GM12878 (cell line): ENCODE measurements around the gene SCMH1. TPM values are rescaled to one million over a fixed set of nuclear protein-coding genes. Genes with fewer than 3 reads are reported as not detected.

Source experiments
- ATAC-seq: fragments of 200-7000 bp; cut with Tn5 transposase; 3 replicates; pipeline ENCODE4 v1.9.1; 2020; ENCODE audit warnings: mild to moderate bottlenecking, moderate library complexity
- BruUV-seq: library from RNA; stranded (reverse); fragments of 400-500 nt; replicated peaks from 2 replicates; lab custom pipeline; 2021; lab: Mats Ljungman, UMichigan
- CTCF ChIA-PET: fragments of 300-600 bp; sonication (Branson Sonifier 250); formaldehyde crosslinking; extraction: SDS; loops from one replicate; lab custom pipeline; 2021; ENCODE audit warnings: inconsistent platforms; lab: Yijun Ruan, JAX
- POLR2A ChIA-PET: fragments of 350-600 bp; formaldehyde crosslinking; extraction: SDS; loops from one replicate; lab custom pipeline; 2021; ENCODE audit warnings: inconsistent platforms; lab: Charles Lee
- RAD21 ChIA-PET: fragments of 300-600 bp; sonication (Branson Sonifier 250); formaldehyde crosslinking; loops from one replicate; lab custom pipeline; 2023; ENCODE audit warnings: antibody characterized with exemption; ENCODE audit not compliant: unreplicated experiment; lab: Charles Lee
- SMC1A ChIA-PET: fragments of 300-600 bp; sonication (Branson Sonifier 250); formaldehyde crosslinking; loops from one replicate; lab custom pipeline; 2023; ENCODE audit not compliant: unreplicated experiment, uncharacterized antibody; lab: Charles Lee
- DNase-seq: peaks from one replicate; pipeline ENCODE4 v3.0.0-alpha.2; 2011; ENCODE audit warnings: low read depth, low spot score
- FAIRE-seq: peaks from 3 replicates; lab custom pipeline; 2011; peaks lifted over from hg19 to GRCh38; lab: Jason Lieb, UNC
- H2AFZ ChIP-seq: 2 replicates; pipeline ENCODE4 v1.6.0; 2011; ENCODE audit warnings: low read depth, low read length, control low read depth; ENCODE audit not compliant: control insufficient read depth
- H3K27ac ChIP-seq: 2 replicates; pipeline ENCODE4 v1.5.1; 2011; ENCODE audit warnings: control low read depth; ENCODE audit not compliant: control insufficient read depth, insufficient read depth
- H3K27me3 ChIP-seq, 2 experiments: replicated peaks in 1 of 2; 2 replicates each; pipeline versions ENCODE4 v1.6.0 to v1.6.1; 2011; ENCODE audit warnings: low read length in 1 of 2; ENCODE audit not compliant: control insufficient read depth in 2 of 2, insufficient read depth in 2 of 2
- H3K36me3 ChIP-seq, 2 experiments: 2 replicates each; pipeline ENCODE4 v1.5.1; 2011; ENCODE audit warnings: low read length in 1 of 2; ENCODE audit not compliant: control insufficient read depth in 2 of 2, insufficient read depth in 2 of 2
- H3K4me1 ChIP-seq: 2 replicates; pipeline ENCODE4 v1.6.1; 2011; ENCODE audit warnings: mild to moderate bottlenecking, low read length, moderate library complexity, mixed read lengths; ENCODE audit not compliant: control insufficient read depth, insufficient read depth
- H3K4me2 ChIP-seq: 2 replicates; pipeline ENCODE4 v1.6.0; 2011; ENCODE audit warnings: control low read depth; ENCODE audit not compliant: control insufficient read depth, insufficient read depth
- H3K4me3 ChIP-seq: fragments of 200-600 bp; sonication (generic); 2 replicates; pipeline ENCODE4 v1.5.1; 2016
- H3K79me2 ChIP-seq: 2 replicates; pipeline ENCODE4 v1.6.0; 2011; ENCODE audit warnings: low read length; ENCODE audit not compliant: control insufficient read depth, insufficient read depth
- H3K9ac ChIP-seq: 2 replicates; pipeline ENCODE4 v1.8.0; 2011; ENCODE audit warnings: low read length, control low read depth, mixed read lengths; ENCODE audit not compliant: control insufficient read depth, insufficient read depth
- H3K9me3 ChIP-seq: replicated peaks from 3 replicates; pipeline ENCODE4 v1.5.1; 2011; ENCODE audit warnings: mild to moderate bottlenecking, low read length; ENCODE audit not compliant: control insufficient read depth, insufficient read depth
- H4K20me1 ChIP-seq: 2 replicates; pipeline ENCODE4 v1.6.0; 2011; ENCODE audit not compliant: control insufficient read depth, insufficient read depth
- CUX1 ChIP-seq: IDR thresholded peaks from 2 replicates; pipeline ENCODE4 v1.6.1; 2012; ENCODE audit warnings: improper control_type of control experiment, low read depth, low read length; ENCODE audit not compliant: insufficient replicate concordance
- FOS ChIP-seq: IDR thresholded peaks from 3 replicates; pipeline ENCODE4 v1.6.1; 2011; ENCODE audit warnings: borderline replicate concordance; ENCODE audit not compliant: insufficient read length; ENCODE audit errors: extremely low read depth
- KAT2A ChIP-seq: conservative IDR thresholded peaks from 2 replicates; pipeline ENCODE4 v1.6.1; 2011; ENCODE audit warnings: low read depth, low read length; ENCODE audit not compliant: control insufficient read depth
- MEF2A ChIP-seq: IDR thresholded peaks from 2 replicates; pipeline ENCODE4 v1.6.1; 2011; ENCODE audit warnings: low read depth, mild to moderate bottlenecking, low read length, moderate library complexity; ENCODE audit not compliant: insufficient read depth
- MYB ChIP-seq: fragments of 150-350 bp; IDR thresholded peaks from 2 replicates; pipeline ENCODE4 v1.6.1; 2014; ENCODE audit warnings: mild to moderate bottlenecking, low read depth, low read length, borderline replicate concordance
- MYC ChIP-seq: IDR thresholded peaks from 2 replicates; pipeline ENCODE4 v1.6.1; 2011; ENCODE audit warnings: mild to moderate bottlenecking, low read length, moderate library complexity, inconsistent platforms; ENCODE audit not compliant: insufficient read depth, insufficient replicate concordance, insufficient read length, severe bottlenecking
- NBN ChIP-seq: fragments of 450-650 bp; IDR thresholded peaks from 2 replicates; pipeline ENCODE4 v1.6.1; 2016
- PML ChIP-seq: IDR thresholded peaks from 2 replicates; pipeline ENCODE4 v1.6.1; 2012; ENCODE audit warnings: low read length, inconsistent platforms
- REST ChIP-seq: IDR thresholded peaks from 2 replicates; pipeline ENCODE4 v1.6.1; 2012; ENCODE audit warnings: mild to moderate bottlenecking, low read depth, low read length
- SMARCA5 ChIP-seq: fragments of 450-650 bp; IDR thresholded peaks from 2 replicates; pipeline ENCODE4 v1.6.1; 2017; ENCODE audit warnings: mild to moderate bottlenecking
- SMC3 ChIP-seq: IDR thresholded peaks from 2 replicates; pipeline ENCODE4 v1.6.1; 2011; ENCODE audit warnings: low read length, improper control_type of control experiment, borderline replicate concordance
- TBL1XR1 ChIP-seq: IDR thresholded peaks from 2 replicates; pipeline ENCODE4 v1.6.1; 2012; ENCODE audit warnings: low read depth, low read length, improper control_type of control experiment
- WRNIP1 ChIP-seq: IDR thresholded peaks from 2 replicates; pipeline ENCODE4 v1.6.1; 2011; ENCODE audit warnings: low read depth, low read length, improper control_type of control experiment, borderline replicate concordance
- ZNF24 ChIP-seq: fragments of 450-650 bp; IDR thresholded peaks from 2 replicates; pipeline ENCODE4 v1.6.1; 2017; ENCODE audit warnings: antibody characterized with exemption, mild to moderate bottlenecking
- in situ Hi-C: fragments of 300-500 bp; cut with MboI; formaldehyde crosslinking; loops from 9 replicates; pipeline ENCODE4 v1.14.3; 2018; ENCODE audit warnings: mixed read lengths
- intact Hi-C: fragments of 100-400 bp; cut with micrococcal nuclease; formaldehyde crosslinking; loops from one replicate; pipeline ENCODE4 v1.14.2; 2022; ENCODE audit not compliant: unreplicated experiment
- polyA plus RNA-seq, 11 experiments: library from polyadenylated mRNA; depleted of rRNA in 4 of 11; unstranded in 6 of 11; stranded (reverse) in 5 of 11; fragments of >200 nt; fragmentation: Nextera tagmentation in 4 of 11; fragmentation: Illumina TruSeq in 1 of 11; extraction: Ambion mirVana in 4 of 11; extraction: Trizol in 1 of 11; gene quantifications; 1 replicate in 1 of 11; 2 replicates in 10 of 11; pipeline versions ENCODE4 v1.2.1 to v1.2.3, GENCODE V29; 2011 to 2016; ENCODE audit warnings: inconsistent platforms in 2 of 11, missing spikeins in 2 of 11, low read depth in 1 of 11
- total RNA-seq, 4 experiments: library from RNA; depleted of rRNA in 3 of 4; stranded (reverse); fragments of >200 nt in 3 of 4; fragmentation: Illumina TruSeq in 1 of 4; extraction: Trizol in 1 of 4; gene quantifications; 2 replicates each; pipeline versions ENCODE4 v1.2.1 to v1.2.3, GENCODE V29; 2013 to 2021

SCMH1 gene
- total and polyA plus RNA-seq, 10 of the 15 experiments (the other 5 are each of a cell fraction or from before 2014, with no cell fraction given), result 7.5 to 44.1 (median 27.8) TPM

- no peaks in the 10 kb centered on the region for H4K20me1 ChIP-seq
- in situ Hi-C loops, result no loop called here
- H3K36me3 ChIP-seq, result no peaks in the 10 kb centered on the region; a peak in 1 of 4 replicates
- intact Hi-C loops, result no loop called here
- no peak overlapping the region for H2AFZ ChIP-seq
- no peak overlapping the region for H3K4me3 ChIP-seq
- no peak for ATAC-seq
- no peaks in the 10 kb centered on the region for H3K4me1 ChIP-seq
- no peak overlapping the region for H3K27ac ChIP-seq
- H3K4me2 ChIP-seq, result no peak overlapping the region
- CTCF ChIA-PET, result interaction anchor here (0.7 to 1.1 kb wide), 2 partner anchors 10 to 22 kb away, joined by 3 read pairs; no protein-coding TSS in a partner anchor
- FAIRE-seq, result no peak
- BruUV-seq, result no TSS peak
- RAD21 ChIA-PET, result no interaction called here
- H3K79me2 ChIP-seq, result peaks cover 12% of the 10 kb centered on the region
- POLR2A ChIA-PET, result interaction anchor here (0.6 kb wide), 1 partner anchor 246 kb away, joined by 3 read pairs; no protein-coding TSS in a partner anchor
- no peaks in the 10 kb centered on the region for H3K27me3 ChIP-seq
- H3K9me3 ChIP-seq, result peaks cover 12% of the 10 kb centered on the region
- no peak for DNase-seq
- SMC1A ChIA-PET, result interaction anchor here (0.8 to 1.8 kb wide), 4 partner anchors 9 to 73 kb away, joined by 3 to 5 read pairs (median 4); no protein-coding TSS in a partner anchor
- H3K9ac ChIP-seq, result no peak overlapping the region
- no peak for TF ChIP-seq NBN
- no peak for TF ChIP-seq TBL1XR1
- TF ChIP-seq MYB, result no peak
- TF ChIP-seq SMARCA5, result no peak
- no peak for TF ChIP-seq FOS
- TF ChIP-seq CUX1, result no peak
- TF ChIP-seq KAT2A, result no peak
- TF ChIP-seq PML, result no peak
- no peak for TF ChIP-seq MYC
- no peak for TF ChIP-seq WRNIP1
- no peak for TF ChIP-seq SMC3
- TF ChIP-seq REST, result no peak
- no peak for TF ChIP-seq ZNF24
- no peak for TF ChIP-seq MEF2A
Observed at GRCh38 chr1:41215623-41216022, 26.5 kb downstream of the SCMH1 start.
